Esophagus squamous epithelium (tissue), 5 donors: ENCODE results near the gene COL27A1. TPM values are rescaled to one million over a fixed set of nuclear protein-coding genes. Genes with fewer than 3 reads are reported as not detected.

Experiments used
- DNase-seq: peaks from one replicate; lab custom pipeline; 2025; lab: John Stamatoyannopoulos, UW
- H3K27ac ChIP-seq, 4 donors: fragments of 200-600 bp; sonication (generic); one replicate each; pipeline ENCODE4 v1.5.1; 2016 to 2019; ENCODE audit warnings: mild to moderate bottlenecking in 1 of 4
- H3K27me3 ChIP-seq, 4 donors: fragments of 200-600 bp; sonication (generic); 1 replicate in 3 of 4; 2 replicates in 1 of 4; pipeline versions ENCODE4 v1.5.1 to v1.6.0; 2017 to 2021; ENCODE audit warnings: antibody characterized with exemption in 1 of 4
- H3K36me3 ChIP-seq, 3 donors: fragments of 200-600 bp; sonication (generic); one replicate each; pipeline ENCODE4 v1.5.1; 2016 to 2019
- H3K4me1 ChIP-seq, 3 donors: fragments of 200-600 bp; sonication (generic); one replicate each; pipeline ENCODE4 v1.5.1; 2017 to 2019
- H3K4me3 ChIP-seq, 4 donors: fragments of 200-600 bp; sonication (generic); 1 replicate in 3 of 4; 2 replicates in 1 of 4; pipeline ENCODE4 v1.5.1; 2016 to 2019; ENCODE audit warnings: mild to moderate bottlenecking in 2 of 4, moderate library complexity in 1 of 4
- H3K9me3 ChIP-seq, 3 donors: fragments of 200-600 bp; sonication (generic); one replicate each; pipeline ENCODE4 v1.5.1; 2016 to 2019
- CTCF ChIP-seq, 6 experiments: fragments of 450-650 bp in 4 of 6; fragments of 200-600 bp in 2 of 6; sonication (generic) in 2 of 6; IDR thresholded peaks; one replicate each; pipeline ENCODE4 v1.5.1; 2016 to 2019; ENCODE audit warnings: antibody characterized with exemption in 6 of 6, mild to moderate bottlenecking in 4 of 6, moderate library complexity in 4 of 6
- POLR2A ChIP-seq, 4 donors: fragments of 450-650 bp; IDR thresholded peaks; one replicate each; pipeline ENCODE4 v1.6.1; 2017; ENCODE audit warnings: antibody characterized with exemption in 4 of 4, mild to moderate bottlenecking in 4 of 4, moderate library complexity in 3 of 4
- WGBS, 2 donors: methylation state at CpG; one replicate each; pipeline ENCODE4 v1.1.5; 2018; 5-methylcytosine and 5-hydroxymethylcytosine counted together
- intact Hi-C: fragments of 100-400 bp; cut with DNase I; formaldehyde crosslinking; loops from one replicate; pipeline ENCODE4 v1.15.0; 2022
- total RNA-seq, 4 donors: library from RNA; depleted of rRNA; stranded (reverse); fragments of >200 nt; gene quantifications; one replicate each; pipeline ENCODE4 v1.1.0, GENCODE V29; 2016
- donor health status: DM: yes; HTN: yes; CAD: no.

The COL27A1 gene
- total RNA-seq, 4 donors from 2014 or later, result 7.5 to 34.0 (median 12.0) TPM

- WGBS, 2 donors, result 85% methylated on average over 8 of the region's 18 CpGs; no CpG with 5 or more reads in 1 of the 2 donors
- Histone ChIP-seq H3K4me3 (no peak overlapping the region), H3K4me1 (peaks cover 10 to 53% (median 14%) of the 10 kb centered on the region in 3 donors), H3K27me3 (no peaks in the 10 kb centered on the region), H3K27ac (no peak overlapping the region), H3K9me3 (no peaks in the 10 kb centered on the region), H3K36me3 (peaks cover 0 to 13% (median 0%) of the 10 kb centered on the region in 3 donors)
- intact Hi-C loops, result no loop called here
- no peak for DNase-seq
- TF ChIP-seq POLR2A (IDR thresholded peaks at IDR 0.05), result no peak
- no peak for TF ChIP-seq CTCF (IDR thresholded peaks at IDR 0.05)
Observed at GRCh38 chr9:114209151-114209550, 53.8 kb downstream of the COL27A1 start.

GRCh38 chr9:114210136-114210535 is 54.8 kb downstream of the COL27A1 start:
- 84 to 85% methylated on average over 4 of the region's 4 CpGs for WGBS, 2 donors
- intact Hi-C loops, result no loop called here
- H3K27me3 ChIP-seq, result no peaks in the 10 kb centered on the region
- peaks cover 0 to 6% (median 0%) of the 10 kb centered on the region in 3 donors for H3K36me3 ChIP-seq
- H3K4me3 ChIP-seq, result no peak overlapping the region
- H3K9me3 ChIP-seq, result no peaks in the 10 kb centered on the region
- H3K27ac ChIP-seq, result no peak overlapping the region
- peaks cover 13 to 61% (median 22%) of the 10 kb centered on the region in 3 donors for H3K4me1 ChIP-seq
- TF ChIP-seq CTCF (IDR thresholded peaks at IDR 0.05) (no peak), POLR2A (IDR thresholded peaks at IDR 0.05) (no peak)
- DNase-seq, result no peak

- Histone ChIP-seq H3K4me3 (no peak overlapping the region), H3K9me3 (no peaks in the 10 kb centered on the region), H3K27ac (no peak overlapping the region), H3K36me3 (peaks cover 0 to 6% (median 0%) of the 10 kb centered on the region in 3 donors), H3K4me1 (peaks cover 14 to 61% (median 22%) of the 10 kb centered on the region in 3 donors), H3K27me3 (no peaks in the 10 kb centered on the region)
- intact Hi-C loops, result no loop called here
- TF ChIP-seq POLR2A (IDR thresholded peaks at IDR 0.05), result no peak
- TF ChIP-seq CTCF (IDR thresholded peaks at IDR 0.05), result no peak
- 61 to 71% methylated on average over 7 to 11 of the region's 15 CpGs for WGBS, 2 donors
- DNase-seq, result no peak
Observed at GRCh38 chr9:114210691-114211276, 55.4 kb downstream of the COL27A1 start.

GRCh38 chr9:114212826-114213225 is 57.5 kb downstream of the COL27A1 start:
- peaks cover 8 to 45% (median 8%) of the 10 kb centered on the region in 3 donors for H3K4me1 ChIP-seq
- DNase-seq, result no peak
- H3K4me3 ChIP-seq, result no peak overlapping the region
- no peaks in the 10 kb centered on the region for H3K9me3 ChIP-seq
- H3K36me3 ChIP-seq, result peaks cover 0 to 6% (median 0%) of the 10 kb centered on the region in 3 donors
- H3K27me3 ChIP-seq, result no peaks in the 10 kb centered on the region
- H3K27ac ChIP-seq, result no peak overlapping the region
- no peak for TF ChIP-seq CTCF (IDR thresholded peaks at IDR 0.05)
- TF ChIP-seq POLR2A (IDR thresholded peaks at IDR 0.05), result no peak
- intact Hi-C loops, result no loop called here
- WGBS, 2 donors, result 69 to 81% methylated on average over 2 to 4 of the region's 5 CpGs

- H3K27ac ChIP-seq, result peak overlapping the region in 1 of 4 donors; percentile 36
- WGBS, 2 donors, result 93 to 97% methylated on average over 6 of the region's 6 CpGs
- no peaks in the 10 kb centered on the region for H3K9me3 ChIP-seq
- DNase-seq, result no peak
- peaks cover 8 to 42% (median 8%) of the 10 kb centered on the region in 3 donors for H3K4me1 ChIP-seq
- TF ChIP-seq CTCF (IDR thresholded peaks at IDR 0.05), result no peak
- no peak for TF ChIP-seq POLR2A (IDR thresholded peaks at IDR 0.05)
- peaks cover 0 to 6% (median 0%) of the 10 kb centered on the region in 3 donors for H3K36me3 ChIP-seq
- no peak overlapping the region for H3K4me3 ChIP-seq
- intact Hi-C loops, result no loop called here
- H3K27me3 ChIP-seq, result no peaks in the 10 kb centered on the region
Observed at GRCh38 chr9:114213566-114213965, 58.2 kb downstream of the COL27A1 start.
